Activated CD4-positive, CD25-positive, alpha-beta regulatory T cell treated with anti-CD3 and anti-CD28 coated beads, Interleukin-2, amount 50 U/mL, for 24 hours (primary cell): ENCODE results near the gene SMR3A.

ENCODE experiments used
- ATAC-seq, 2 donors: fragments of 150-1000 bp; cut with Tn5 transposase; one replicate each; pipeline ENCODE4 v1.10.0; 2021; ENCODE audit warnings: mild to moderate bottlenecking in 1 of 2, moderate library complexity in 1 of 2

Gene SMR3A

GRCh38 chr4:70360460-70360859, at the start of gene SMR3A:
SMR3A (plus strand) TSS chr4:70360760; CDS start chr4:70362116, 1,356 bp downstream.
- ATAC-seq: no peak

GRCh38 chr4:70313736-70314135, 46.8 kb upstream of the SMR3A start:
- no peak for ATAC-seq

GRCh38 chr4:70315928-70316327, 44.6 kb upstream of the SMR3A start:
- no peak for ATAC-seq

GRCh38 chr4:70326052-70326451, 34.5 kb upstream of the SMR3A start:
- no peak for ATAC-seq

- no peak for ATAC-seq
These were observed 25.9 kb upstream of the SMR3A start, which contains the start of gene CABS1 for GRCh38 chr4:70334681-70335080. CABS1 (plus strand) TSS chr4:70334981; CDS start chr4:70335040, 59 bp downstream.

GRCh38 chr4:70336043-70336442, 24.5 kb upstream of the SMR3A start:
- no peak for ATAC-seq

- no peak for ATAC-seq
These were observed 22.6 kb upstream of the SMR3A start for GRCh38 chr4:70337886-70338420.

GRCh38 chr4:70356185-70356584, 4.4 kb upstream of the SMR3A start:
- no peak for ATAC-seq

GRCh38 chr4:70359115-70359661, 1.4 kb upstream of the SMR3A start:
- no peak for ATAC-seq

- ATAC-seq: no peak
These were observed 3.4 kb downstream of the SMR3A start for GRCh38 chr4:70364002-70364401.

- ATAC-seq: no peak
These were observed 4.9 kb downstream of the SMR3A start for GRCh38 chr4:70365479-70365878.

GRCh38 chr4:70367813-70368212, 7.3 kb downstream of the SMR3A start:
- ATAC-seq: no peak

GRCh38 chr4:70371987-70372386, 11.4 kb downstream of the SMR3A start:
- no peak for ATAC-seq

GRCh38 chr4:70372760-70373159, 12.2 kb downstream of the SMR3A start:
- ATAC-seq: no peak

- no peak for ATAC-seq
These were observed 20.0 kb downstream of the SMR3A start for GRCh38 chr4:70380578-70380977.

GRCh38 chr4:70382691-70383181, 22.2 kb downstream of the SMR3A start, which contains the start of gene SMR3B:
SMR3B (plus strand) TSS chr4:70383131; CDS start chr4:70384511, 1,380 bp downstream.
- ATAC-seq: no peak

GRCh38 chr4:70392057-70392776, 31.7 kb downstream of the SMR3A start:
- ATAC-seq: no peak

- ATAC-seq: no peak
These were observed 37.0 kb downstream of the SMR3A start, which contains the start of gene OPRPN for GRCh38 chr4:70397580-70397979. OPRPN (plus strand) TSS chr4:70397940; CDS start chr4:70399286, 1,346 bp downstream.

- no peak for ATAC-seq
These were observed 38.8 kb downstream of the SMR3A start for GRCh38 chr4:70399319-70399718.

- no peak for ATAC-seq
These were observed 42.2 kb downstream of the SMR3A start for GRCh38 chr4:70402762-70403161.

GRCh38 chr4:70405765-70406164, 45.2 kb downstream of the SMR3A start:
- ATAC-seq: no peak
